Measurements from ENCODE around the gene ZBTB16.

The ZBTB16 gene

GRCh38 chr11:114243461-114244372 is 184.2 kb downstream of the ZBTB16 start:
- DNase-seq (ENCODE audit: low read depth in 2 of 2): no peak

DNA sequence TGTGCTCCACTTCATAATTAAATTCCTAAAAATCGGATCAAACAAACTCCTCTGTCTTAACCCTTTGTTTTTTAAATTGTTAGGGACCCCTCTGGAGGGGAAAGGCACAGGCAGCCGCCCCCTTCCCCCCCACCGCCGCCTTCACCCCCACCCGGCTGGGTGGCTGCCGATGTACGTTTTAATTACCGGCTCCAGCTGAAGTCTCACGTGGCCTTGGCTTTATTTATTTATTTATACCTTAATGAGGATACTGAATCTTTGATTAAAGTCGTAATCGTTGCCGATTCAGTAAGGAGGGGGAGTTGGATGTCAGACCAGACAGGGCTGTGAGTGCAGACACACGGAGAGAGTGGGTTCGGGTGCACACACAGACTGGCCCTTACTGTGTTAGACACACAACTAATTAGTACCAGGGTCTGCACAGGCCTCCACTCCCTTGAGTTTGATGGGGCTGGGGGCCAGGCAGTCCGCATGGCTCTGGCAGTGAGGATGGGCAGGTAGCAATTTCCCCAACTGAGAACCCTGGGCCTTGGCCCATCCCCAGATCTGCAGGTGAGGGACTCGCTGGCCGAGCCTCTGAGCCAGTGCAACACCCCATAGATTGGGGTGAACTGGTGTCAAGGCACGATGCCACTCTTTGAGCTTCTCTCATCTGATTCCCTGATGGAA is 185.3 kb downstream of the ZBTB16 start:
- no peak for DNase-seq (ENCODE audit: low read depth in 2 of 2)

DNA sequence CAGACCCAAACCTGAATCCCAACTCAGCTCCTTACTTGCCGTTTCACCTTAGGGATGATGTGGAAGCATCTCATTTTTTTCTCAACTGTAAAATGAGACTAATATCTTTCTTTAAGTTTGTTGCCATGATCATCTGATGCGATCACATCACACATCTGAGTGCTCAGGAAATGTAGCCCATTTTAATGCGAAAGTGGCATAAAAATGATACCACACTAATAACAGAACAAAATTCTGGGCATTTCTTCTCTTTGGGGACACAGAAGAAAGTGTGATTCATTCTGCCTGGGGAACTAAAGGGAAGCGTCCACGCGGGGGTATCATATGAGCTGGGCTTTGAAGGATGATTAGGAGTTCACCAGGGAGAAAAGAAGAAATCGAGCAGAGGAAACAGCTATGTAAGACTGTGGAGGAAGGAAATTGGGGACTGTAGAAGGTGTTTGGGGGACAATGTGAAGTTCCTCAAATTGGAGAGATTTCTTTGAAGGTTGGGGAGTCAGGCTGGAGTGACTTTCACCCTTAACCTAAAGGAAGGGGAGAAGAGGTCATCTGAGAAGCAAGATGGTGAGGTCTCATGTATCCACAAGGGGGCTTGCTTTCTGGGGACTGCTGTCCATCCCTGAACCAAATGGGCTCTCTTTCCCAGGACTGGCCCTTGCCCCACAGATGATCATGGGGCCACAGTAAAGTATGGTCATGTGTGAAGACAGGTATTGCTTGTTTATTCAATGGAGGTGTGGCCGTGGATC is 187.0 kb downstream of the ZBTB16 start:
- DNase-seq (ENCODE audit: low read depth in 2 of 2): no peak

DNA sequence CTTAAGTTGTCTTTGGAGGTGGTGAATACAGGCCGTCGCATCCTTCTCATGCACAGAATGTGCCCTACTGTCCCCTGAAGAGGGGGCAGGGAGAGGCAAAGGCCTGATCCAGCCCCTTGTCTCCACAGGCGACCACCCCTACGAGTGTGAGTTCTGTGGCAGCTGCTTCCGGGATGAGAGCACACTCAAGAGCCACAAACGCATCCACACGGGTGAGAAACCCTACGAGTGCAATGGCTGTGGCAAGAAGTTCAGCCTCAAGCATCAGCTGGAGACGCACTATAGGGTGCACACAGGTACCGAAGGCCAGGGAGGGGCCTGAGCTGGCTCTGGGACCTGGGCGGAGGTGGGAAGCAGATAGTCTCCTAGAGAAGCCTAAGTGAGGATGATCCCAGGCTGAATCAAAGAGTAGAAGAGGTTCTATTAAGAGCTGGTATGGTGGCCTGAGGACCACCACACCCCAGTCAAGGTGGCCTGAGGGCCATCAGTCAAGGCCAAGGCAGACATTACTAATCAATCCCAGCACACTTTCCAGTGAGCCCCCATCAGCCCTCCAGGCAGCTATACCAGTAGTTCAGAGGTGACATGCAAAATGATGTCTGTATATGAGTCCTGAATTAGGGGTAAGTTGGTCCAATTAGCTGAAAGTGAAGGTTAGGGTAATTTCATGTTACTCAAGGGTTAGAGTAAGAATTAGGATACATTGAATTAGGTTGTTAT is 187.7 kb downstream of the ZBTB16 start:
- no peak for DNase-seq (ENCODE audit: low read depth in 2 of 2)

GRCh38 chr11:114250180-114250579 is 190.7 kb downstream of the ZBTB16 start:
- no peak for DNase-seq (ENCODE audit: low read depth in 2 of 2)

DNA sequence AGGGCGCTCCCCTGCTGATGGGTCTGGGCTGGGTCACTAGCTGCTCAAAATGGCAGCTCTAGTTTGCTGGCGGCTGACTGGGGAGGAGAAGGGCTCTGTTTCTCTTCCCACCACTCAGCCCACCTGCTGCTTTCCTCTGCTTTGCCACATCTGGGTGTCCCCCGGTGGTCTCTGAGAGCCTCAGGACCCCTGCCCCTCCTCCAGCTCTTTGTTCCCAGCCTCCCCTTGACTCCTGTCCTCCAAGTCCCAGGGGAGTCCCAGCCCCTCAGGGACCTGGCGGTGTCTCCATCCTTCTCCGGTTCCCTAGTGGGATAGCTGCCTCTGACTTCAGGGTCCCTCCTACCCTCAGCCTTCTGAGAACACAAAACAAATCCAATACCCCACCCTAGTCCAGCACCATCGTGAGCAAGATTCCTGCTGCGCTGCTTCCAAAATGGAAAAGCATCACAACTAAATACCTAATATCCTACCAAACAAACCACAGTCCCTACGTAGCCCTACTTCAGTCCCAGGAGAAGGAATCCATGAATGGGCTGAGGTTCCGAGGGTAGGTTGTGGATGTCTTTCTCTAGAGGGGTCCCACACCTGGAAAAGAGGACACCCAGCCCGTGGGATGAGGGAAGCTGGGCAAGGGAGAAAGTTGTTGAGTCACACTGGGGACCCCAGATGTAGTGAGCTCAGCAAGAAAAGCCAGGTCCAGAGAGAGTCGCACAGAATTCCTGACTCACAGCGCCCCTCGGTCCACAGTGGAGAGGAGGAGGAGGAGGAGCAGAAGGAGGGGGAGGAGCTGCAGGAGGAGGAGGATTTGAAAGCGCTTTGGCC is 191.7 kb downstream of the ZBTB16 start:
- DNase-seq (ENCODE audit: low read depth in 2 of 2): no peak

DNA sequence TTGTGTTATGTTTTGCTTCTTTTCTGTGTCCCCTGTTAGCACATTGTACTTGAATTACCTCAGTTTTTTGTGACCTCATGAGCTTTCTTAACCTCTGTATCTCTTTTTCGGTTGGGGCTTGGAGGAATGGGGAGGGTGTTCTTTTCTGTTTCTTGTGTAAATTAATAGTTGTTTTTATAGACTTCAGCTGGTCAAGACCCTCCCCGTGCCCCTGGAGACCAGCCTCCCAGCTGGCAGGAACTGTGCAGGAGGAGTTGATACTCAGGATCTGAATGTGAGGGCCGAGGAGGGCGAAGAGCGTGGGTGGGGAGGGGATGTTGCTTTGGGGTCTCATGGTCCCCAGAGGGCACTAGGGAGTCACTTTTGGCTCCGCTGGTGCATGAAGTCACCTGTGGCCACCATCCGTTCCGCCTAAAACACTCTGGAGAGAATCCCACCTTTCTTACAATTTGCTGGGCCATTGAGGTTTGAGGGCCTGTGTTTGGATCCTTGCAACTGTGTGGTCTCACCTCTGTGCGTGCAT is 192.4 kb downstream of the ZBTB16 start:
- no peak for DNase-seq (ENCODE audit: low read depth in 2 of 2)

- DNase-seq (ENCODE audit: low read depth in 2 of 2): no peak
Measured at GRCh38 chr11:114252767-114253166, 193.3 kb downstream of the ZBTB16 start.

GRCh38 chr11:114253771-114254170 is 194.3 kb downstream of the ZBTB16 start:
- DNase-seq (ENCODE audit: low read depth in 2 of 2): no peak

DNA sequence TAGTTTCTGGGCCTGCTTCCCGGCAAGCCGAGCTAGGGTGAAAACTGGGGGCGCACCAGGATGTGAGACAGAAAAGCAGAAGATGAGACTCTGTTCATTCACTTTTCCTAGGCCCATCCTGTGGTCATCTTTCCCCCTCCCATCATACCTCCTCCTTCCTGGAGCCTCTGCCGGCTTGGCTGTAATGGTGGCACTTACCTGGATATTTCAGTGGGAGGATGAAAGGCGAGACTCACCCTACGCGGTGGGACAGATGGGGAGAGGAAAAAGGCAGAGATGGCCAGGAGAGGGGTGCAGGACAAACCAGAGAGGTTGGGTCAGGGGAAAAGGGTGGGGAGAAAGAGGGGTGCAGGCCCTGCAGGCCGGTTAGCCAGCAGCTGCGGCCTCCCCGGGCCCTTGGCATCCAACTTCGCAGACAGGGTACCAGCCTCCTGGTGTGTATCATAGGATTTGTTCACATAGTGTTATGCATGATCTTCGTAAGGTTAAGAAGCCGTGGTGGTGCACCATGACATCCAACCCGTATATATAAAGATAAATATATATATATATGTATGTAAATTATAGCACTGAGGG is 195.1 kb downstream of the ZBTB16 start:
- no peak for DNase-seq (ENCODE audit: low read depth in 2 of 2)

- no peak for DNase-seq (ENCODE audit: low read depth in 2 of 2)
Measured at GRCh38 chr11:114255289-114255688, 195.8 kb downstream of the ZBTB16 start.

GRCh38 chr11:114256176-114256966 is 196.9 kb downstream of the ZBTB16 start:
- DNase-seq (ENCODE audit: low read depth in 2 of 2): no peak

DNA sequence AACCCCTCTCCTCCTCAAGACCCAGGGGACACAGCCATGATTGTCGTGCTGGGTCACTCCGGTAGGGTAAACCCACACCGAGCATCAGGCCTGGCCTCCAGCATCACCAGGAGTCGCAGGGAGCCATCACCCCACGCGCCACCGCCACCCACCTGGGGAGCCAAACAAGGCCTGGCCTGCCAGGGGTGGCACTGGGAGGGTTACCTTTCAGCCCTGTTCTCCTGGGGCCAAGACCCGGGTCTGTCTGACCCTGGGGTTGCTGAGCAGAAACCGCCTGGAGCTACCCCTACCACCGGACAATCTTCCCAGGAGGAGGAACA is 197.4 kb downstream of the ZBTB16 start:
- no peak for DNase-seq (ENCODE audit: low read depth in 2 of 2)

- DNase-seq (ENCODE audit: low read depth in 2 of 2): no peak
Measured at GRCh38 chr11:114257621-114258558, 198.4 kb downstream of the ZBTB16 start.

DNA sequence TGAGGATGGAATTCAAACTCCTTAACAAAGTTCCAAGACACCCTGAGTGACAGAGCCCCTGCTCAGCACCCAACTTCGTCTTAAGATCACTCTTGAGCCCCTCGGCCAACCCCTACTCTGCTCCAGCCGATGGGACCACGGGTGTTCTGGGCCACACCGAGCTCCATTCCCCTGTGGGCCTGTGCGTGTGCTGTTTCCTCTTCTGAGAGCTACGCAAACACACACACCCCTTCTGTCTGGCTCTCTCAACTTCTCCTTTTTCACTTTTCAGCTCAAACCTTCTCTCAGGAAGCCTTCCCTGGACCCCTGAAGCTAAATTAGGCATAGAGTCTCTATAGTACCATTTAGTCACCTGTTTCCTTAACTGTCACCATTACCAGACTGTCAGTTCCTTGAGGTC is 199.2 kb downstream of the ZBTB16 start:
- DNase-seq (ENCODE audit: low read depth in 2 of 2): no peak

DNA sequence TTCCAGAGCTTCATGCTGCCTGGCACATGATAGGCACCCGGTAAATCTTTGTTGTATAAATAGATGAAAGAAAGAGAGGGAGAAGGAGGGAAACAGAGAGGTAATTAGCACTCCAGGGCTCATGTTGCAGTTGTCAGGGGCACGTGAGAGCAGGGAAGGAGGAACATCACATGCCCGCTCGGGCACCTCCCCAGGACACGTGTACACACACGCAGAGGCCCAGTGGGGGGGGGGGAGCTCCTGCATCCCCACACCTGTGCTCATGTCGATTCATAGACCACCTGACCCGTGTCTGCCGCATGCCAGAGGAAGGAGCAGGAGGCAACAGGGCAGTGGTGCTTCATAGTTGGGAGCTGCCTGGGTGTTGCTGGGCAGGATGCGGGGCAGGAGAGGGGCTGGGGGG is 199.6 kb downstream of the ZBTB16 start:
- no peak for DNase-seq (ENCODE audit: low read depth in 2 of 2)

DNA sequence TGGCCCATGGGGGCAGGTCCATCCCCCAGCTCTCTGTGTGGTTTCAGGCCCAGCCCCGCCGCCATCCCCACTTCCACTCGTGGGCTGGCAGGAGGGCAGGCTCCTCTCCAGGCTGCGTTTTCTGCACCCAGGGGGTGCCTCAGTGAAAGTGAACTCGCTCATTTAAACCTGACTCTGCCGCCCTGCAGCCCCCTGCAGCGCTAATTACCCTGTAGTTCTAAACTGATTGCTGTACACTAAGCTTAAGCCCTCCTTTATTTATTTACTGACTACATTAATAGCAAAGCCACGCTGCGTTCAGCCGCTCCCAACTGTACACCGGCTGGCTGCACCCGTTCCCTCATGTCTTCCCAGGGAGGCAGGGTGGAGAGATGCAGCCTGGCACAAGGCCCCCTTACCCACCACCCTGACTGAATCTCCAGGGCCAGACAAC is 200.1 kb downstream of the ZBTB16 start:
- DNase-seq (ENCODE audit: low read depth in 2 of 2): no peak

DNA sequence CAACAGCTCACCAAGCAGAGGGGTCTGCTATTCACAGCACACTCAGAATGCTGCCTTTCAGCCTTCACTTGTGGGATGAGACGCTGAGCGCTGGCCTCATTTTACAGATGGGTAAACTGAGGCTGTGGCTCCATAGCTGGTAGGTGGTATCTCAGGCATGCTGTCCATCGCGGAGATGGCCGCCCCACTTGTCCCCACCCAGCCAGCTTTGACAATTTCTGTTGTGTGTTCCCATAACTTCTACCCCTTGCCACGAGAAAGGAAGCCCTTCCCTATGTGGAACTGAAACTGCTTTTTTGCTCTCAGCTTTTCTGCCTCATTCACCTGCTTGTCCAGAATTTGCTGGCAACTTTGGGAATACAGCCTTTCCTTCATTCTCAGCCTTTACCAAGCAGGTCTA is 200.6 kb downstream of the ZBTB16 start:
- DNase-seq (ENCODE audit: low read depth in 2 of 2): no peak
